Endodermal cell (in vitro differentiated cells): ENCODE data around the gene POTEF. TPM values are rescaled to one million over a fixed set of nuclear protein-coding genes. Genes with fewer than 3 reads are reported as not detected.
"Not testable (repeated sequence)": the region's sequence is repeated elsewhere in the genome, so short reads cannot be mapped to it uniquely, and the experiment has no call there.

Source experiments
- DNase-seq: peaks from one replicate; pipeline ENCODE4 v3.0.0-alpha.2; 2017
- H3K27ac ChIP-seq: 2 replicates; pipeline ENCODE4 v1.5.1; 2013; ENCODE audit warnings: mild to moderate bottlenecking, low read depth, low read length, moderate library complexity
- H3K27me3 ChIP-seq: 2 replicates; pipeline ENCODE4 v1.6.1; 2013; ENCODE audit warnings: mild to moderate bottlenecking, low read length, moderate library complexity; ENCODE audit not compliant: insufficient read depth, control insufficient read depth, poor library complexity, severe bottlenecking
- H3K36me3 ChIP-seq: 2 replicates; pipeline ENCODE4 v1.7.0; 2013; ENCODE audit warnings: mild to moderate bottlenecking, low read length, moderate library complexity; ENCODE audit not compliant: control insufficient read depth, insufficient read depth
- H3K4me1 ChIP-seq: one replicate; pipeline ENCODE4 v1.7.0; 2013; ENCODE audit warnings: low read length; ENCODE audit not compliant: control insufficient read depth, insufficient read depth
- H3K4me3 ChIP-seq: 2 replicates; pipeline ENCODE4 v1.5.1; 2013; ENCODE audit warnings: mild to moderate bottlenecking, low read length, moderate library complexity
- H3K9ac ChIP-seq: 2 replicates; pipeline ENCODE4 v1.6.1; 2013; ENCODE audit warnings: mild to moderate bottlenecking, low read length, moderate library complexity; ENCODE audit not compliant: poor library complexity, severe bottlenecking; ENCODE audit errors: extremely low read depth
- H3K9me3 ChIP-seq: 2 replicates; pipeline ENCODE4 v1.6.1; 2013; ENCODE audit warnings: mild to moderate bottlenecking, low read length, moderate library complexity; ENCODE audit not compliant: control insufficient read depth
- H3K27ac Mint-ChIP-seq: 2 replicates; pipeline ENCODE4 v1.8.0; 2020; ENCODE audit warnings: mixed read lengths
- H3K27me3 Mint-ChIP-seq: 2 replicates; pipeline ENCODE4 v1.8.0; 2021; ENCODE audit warnings: mild to moderate bottlenecking, mixed read lengths; ENCODE audit not compliant: insufficient read depth
- H3K36me3 Mint-ChIP-seq: 2 replicates; pipeline ENCODE4 v1.8.0; 2020; ENCODE audit warnings: low read depth, mixed read lengths
- H3K4me1 Mint-ChIP-seq: 2 replicates; pipeline ENCODE4 v1.8.0; 2020; ENCODE audit warnings: mixed read lengths
- H3K4me3 Mint-ChIP-seq: 2 replicates; pipeline ENCODE4 v1.8.0; 2020; ENCODE audit warnings: mild to moderate bottlenecking, moderate library complexity, mixed read lengths
- H3K9me3 Mint-ChIP-seq: 2 replicates; pipeline ENCODE4 v1.8.0; 2020; ENCODE audit warnings: mild to moderate bottlenecking, mixed read lengths
- CTCF ChIP-seq: fragments of 200-600 bp; sonication (generic); conservative IDR thresholded peaks from 2 replicates; pipeline ENCODE4 v1.5.0; 2021; ENCODE audit warnings: antibody characterized with exemption, mild to moderate bottlenecking
- WGBS, 2 experiments: methylation state at CpG; one replicate each; pipeline versions ENCODE4 v1.1.5 to v1.1.7; 2013; ENCODE audit warnings: missing lambda C conversion rate in 2 of 2, mixed read lengths in 1 of 2; ENCODE audit not compliant: insufficient coverage in 1 of 2, insufficient read length in 1 of 2; 5-methylcytosine and 5-hydroxymethylcytosine counted together
- total RNA-seq, 2 donors: library from RNA; stranded (reverse); fragmentation: NEBNext Ultra II Directional in 1 of 2; extraction: Animal tissue kit (Norgen Biotek cat#: 25700) in 1 of 2; gene quantifications; 2 replicates in 1 of 2; 3 replicates in 1 of 2; pipeline ENCODE4 v1.2.1, GENCODE V29; 2021

POTEF gene
- total RNA-seq, 2 donors from 2014 or later: 0.18 to 12.7 TPM

DNA sequence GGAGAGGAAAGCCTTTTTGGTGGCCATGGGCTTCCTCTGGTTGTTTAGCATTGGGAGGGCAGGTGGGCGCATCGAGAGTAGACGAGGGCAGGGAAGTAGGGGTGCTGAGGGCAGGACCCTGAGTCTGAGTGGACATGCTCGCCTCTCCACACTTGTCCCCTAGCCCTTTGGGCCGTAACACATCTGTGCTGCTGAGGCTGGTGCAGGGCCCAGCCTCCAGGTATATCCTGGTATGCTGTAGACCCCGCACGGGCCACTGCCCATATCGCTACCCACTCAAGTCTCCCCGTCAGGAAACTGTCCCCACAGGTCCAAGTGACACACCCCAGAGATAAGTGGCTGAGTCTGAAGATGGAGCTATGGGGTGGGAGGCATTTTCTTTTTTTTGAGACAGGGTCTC lies 29.6 kb upstream of the POTEF start:
- H3K36me3 Mint-ChIP-seq: peaks cover 25% of the 10 kb centered on the region
- Histone ChIP-seq H3K27me3 (no peaks in the 10 kb centered on the region), H3K4me1 (no peaks in the 10 kb centered on the region), H3K36me3 (peaks cover 7% of the 10 kb centered on the region), H3K27ac (no peak overlapping the region), H3K4me3 (no peak overlapping the region), H3K9ac (no peak overlapping the region), H3K9me3 (no peaks in the 10 kb centered on the region)
- no peaks in the 10 kb centered on the region for H3K27me3 Mint-ChIP-seq
- peaks cover 2% of the 10 kb centered on the region for H3K4me1 Mint-ChIP-seq
- TF ChIP-seq CTCF: no peak
- no peak overlapping the region for H3K4me3 Mint-ChIP-seq
- H3K9me3 Mint-ChIP-seq: no peaks in the 10 kb centered on the region
- H3K27ac Mint-ChIP-seq: no peak overlapping the region
- no peak for DNase-seq
- 95 to 100% methylated on average over 3 to 9 of the region's 9 CpGs for WGBS, 2 experiments

GRCh38 chr2:130157825-130158514 lies 28.9 kb upstream of the POTEF start:
- not testable (repeated sequence) for DNase-seq, H3K9me3 Mint-ChIP-seq, H3K4me3 ChIP-seq, H3K9ac ChIP-seq, H3K27me3 ChIP-seq, H3K27me3 Mint-ChIP-seq, H3K4me3 Mint-ChIP-seq, H3K4me1 ChIP-seq, H3K36me3 ChIP-seq, H3K27ac Mint-ChIP-seq, H3K9me3 ChIP-seq, H3K4me1 Mint-ChIP-seq, H3K27ac ChIP-seq
- H3K36me3 Mint-ChIP-seq: peaks cover 27% of the 10 kb centered on the region
- WGBS, 2 experiments: 88 to 94% methylated on average over 6 to 13 of the region's 13 CpGs

GRCh38 chr2:130157354-130157753 lies 28.3 kb upstream of the POTEF start:
- not testable (repeated sequence) for H3K27me3 Mint-ChIP-seq, H3K27me3 ChIP-seq, H3K4me3 ChIP-seq, DNase-seq, H3K9ac ChIP-seq, H3K27ac ChIP-seq, H3K4me1 Mint-ChIP-seq, H3K9me3 Mint-ChIP-seq, H3K4me1 ChIP-seq, H3K4me3 Mint-ChIP-seq, H3K9me3 ChIP-seq, H3K27ac Mint-ChIP-seq
- H3K36me3 ChIP-seq: peaks cover 10% of the 10 kb centered on the region
- 95% methylated on average over 11 of the region's 12 CpGs; no CpG with 5 or more reads in 1 of the 2 experiments for WGBS, 2 experiments
- H3K36me3 Mint-ChIP-seq: peaks cover 25% of the 10 kb centered on the region

GRCh38 chr2:130156624-130157004 lies 27.6 kb upstream of the POTEF start:
- Histone ChIP-seq H3K4me3 (no peak overlapping the region), H3K9me3 (no peaks in the 10 kb centered on the region), H3K36me3 (peaks cover 10% of the 10 kb centered on the region), H3K4me1 (no peaks in the 10 kb centered on the region), H3K27me3 (no peaks in the 10 kb centered on the region), H3K9ac (no peak overlapping the region), H3K27ac (no peak overlapping the region)
- Mint-ChIP-seq H3K4me3 (no peak overlapping the region), H3K4me1 (peaks cover 2% of the 10 kb centered on the region), H3K9me3 (no peaks in the 10 kb centered on the region), H3K27me3 (no peaks in the 10 kb centered on the region), H3K36me3 (peaks cover 26% of the 10 kb centered on the region), H3K27ac (peak overlapping the region; percentile 74)
- DNase-seq: no peak
- no peak for TF ChIP-seq CTCF
- WGBS, 2 experiments: 91 to 100% methylated on average over 2 to 9 of the region's 9 CpGs
